Measurements from ENCODE around the gene KCNJ12.
"Not testable (repeated sequence)": the region's sequence is repeated elsewhere in the genome, so short reads cannot be mapped to it uniquely, and the experiment has no call there.

The KCNJ12 gene

GRCh38 chr17:21348926-21349261, 27.3 kb upstream of the KCNJ12 start:
- not testable (repeated sequence) for DNase-seq (ENCODE audit: low read depth in 4 of 4, low spot score in 1 of 4)

DNA sequence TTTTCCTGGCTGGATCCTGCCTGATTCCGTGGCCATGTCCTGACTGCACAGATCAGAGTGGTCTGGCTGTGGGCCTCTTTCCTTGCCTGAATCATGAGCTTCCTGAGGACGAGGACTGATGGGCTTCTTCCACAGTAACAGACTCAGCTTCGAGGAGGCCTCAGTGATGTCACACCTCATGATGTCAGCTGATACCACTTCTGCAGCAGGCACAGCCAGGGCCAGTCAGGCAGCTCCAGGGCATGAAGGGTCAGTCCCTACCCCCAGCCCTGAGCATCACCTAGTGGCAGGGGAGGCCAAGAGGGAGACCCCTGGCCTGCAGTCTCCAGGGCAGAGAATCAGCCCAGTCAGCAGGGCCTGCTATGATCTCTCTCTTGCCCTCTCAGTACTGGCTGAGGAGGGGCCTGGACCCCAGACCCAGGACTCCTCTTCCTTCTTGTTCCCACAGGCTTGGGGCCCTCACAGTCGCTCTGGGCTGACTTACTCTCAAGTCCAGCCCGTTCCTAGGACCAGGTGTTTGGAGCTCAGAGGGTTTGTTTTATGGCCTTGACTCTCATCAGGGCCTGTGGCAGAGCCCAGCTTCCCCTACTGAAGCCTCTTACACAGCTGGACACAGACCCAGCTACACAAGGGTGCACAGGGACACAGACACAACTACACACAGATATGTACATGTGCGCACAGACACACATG, 26.7 kb upstream of the KCNJ12 start:
- not testable (repeated sequence) for DNase-seq (ENCODE audit: low read depth in 4 of 4, low spot score in 1 of 4)

DNA sequence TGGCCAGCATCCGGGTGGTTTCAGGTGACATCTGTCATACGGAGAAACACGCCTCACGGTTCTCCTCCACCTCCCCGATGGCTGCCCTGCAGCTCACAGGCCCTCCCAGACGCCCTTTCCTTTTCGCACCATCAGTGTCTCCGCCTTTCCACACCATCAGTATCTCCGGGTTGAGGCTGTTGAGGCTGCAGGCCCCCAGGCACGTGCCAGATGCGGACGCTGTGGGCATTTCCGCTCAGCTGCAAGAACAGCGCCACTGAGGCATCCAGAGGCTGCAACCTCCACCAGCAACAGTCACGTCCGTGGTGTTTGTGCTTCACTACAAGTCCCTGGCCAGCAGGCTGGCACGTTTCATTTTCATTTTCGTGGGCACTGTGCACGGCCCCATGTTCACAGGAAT, 25.7 kb upstream of the KCNJ12 start:
- DNase-seq (ENCODE audit: low read depth in 4 of 4, low spot score in 1 of 4) = not testable (repeated sequence)

GRCh38 chr17:21351366-21352065, 24.6 kb upstream of the KCNJ12 start:
- no peak for DNase-seq (ENCODE audit: low read depth in 4 of 4, low spot score in 1 of 4)

DNA sequence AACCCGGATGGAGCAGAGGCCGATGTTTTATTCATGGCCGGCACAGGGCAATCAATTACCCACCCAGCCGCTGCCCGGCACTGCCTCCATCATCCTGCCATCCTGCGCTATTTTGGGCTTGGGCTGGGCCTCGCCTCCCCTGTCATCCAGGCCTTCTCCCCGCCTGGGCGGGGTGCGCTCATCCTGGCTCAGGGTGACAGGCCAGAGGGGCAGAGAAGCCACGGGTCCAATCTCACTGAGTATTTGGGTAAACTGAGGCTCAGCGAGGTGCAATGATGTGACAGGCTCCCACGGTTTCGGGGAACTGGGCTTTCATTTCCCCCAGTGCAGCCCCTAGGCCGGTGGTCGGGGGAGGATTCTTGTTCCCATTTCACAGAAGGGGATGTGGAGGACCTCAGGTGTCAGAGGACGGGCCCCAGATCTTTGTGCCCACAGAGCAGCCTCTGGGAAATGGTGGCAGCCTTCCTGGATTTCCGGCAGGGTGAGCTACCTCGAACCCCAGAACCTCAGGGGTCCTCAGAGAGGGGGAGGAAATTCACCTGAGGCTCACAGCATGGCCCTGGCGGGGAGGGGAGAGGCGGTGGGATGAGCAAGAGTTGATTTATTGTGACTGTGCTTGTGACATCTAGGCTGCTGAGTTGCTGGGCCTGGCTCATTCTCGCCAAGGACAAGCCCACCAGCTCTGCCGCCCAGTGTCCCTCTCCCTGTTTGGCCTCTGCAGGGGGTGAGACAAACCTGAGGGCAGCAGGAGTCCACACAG, 23.8 kb upstream of the KCNJ12 start:
- no peak for DNase-seq (ENCODE audit: low read depth in 4 of 4, low spot score in 1 of 4)

DNA sequence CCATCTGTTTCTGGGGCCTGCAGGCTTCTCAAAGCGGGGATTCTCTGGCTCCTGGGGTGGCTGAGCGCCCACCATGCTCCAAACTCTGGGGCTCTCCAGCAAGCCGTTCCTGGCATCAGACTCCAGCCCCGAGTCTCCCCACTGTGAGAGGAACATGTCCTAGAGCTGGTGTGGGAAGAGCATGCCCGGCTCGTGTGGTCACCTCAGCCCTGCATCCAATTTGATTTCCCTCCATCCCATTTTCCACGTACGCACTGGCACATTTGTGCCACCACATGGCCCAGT, 23.2 kb upstream of the KCNJ12 start:
- no peak for DNase-seq (ENCODE audit: low read depth in 4 of 4, low spot score in 1 of 4)

GRCh38 chr17:21353326-21354010, 22.7 kb upstream of the KCNJ12 start:
- no peak for DNase-seq (ENCODE audit: low read depth in 4 of 4, low spot score in 1 of 4)

DNA sequence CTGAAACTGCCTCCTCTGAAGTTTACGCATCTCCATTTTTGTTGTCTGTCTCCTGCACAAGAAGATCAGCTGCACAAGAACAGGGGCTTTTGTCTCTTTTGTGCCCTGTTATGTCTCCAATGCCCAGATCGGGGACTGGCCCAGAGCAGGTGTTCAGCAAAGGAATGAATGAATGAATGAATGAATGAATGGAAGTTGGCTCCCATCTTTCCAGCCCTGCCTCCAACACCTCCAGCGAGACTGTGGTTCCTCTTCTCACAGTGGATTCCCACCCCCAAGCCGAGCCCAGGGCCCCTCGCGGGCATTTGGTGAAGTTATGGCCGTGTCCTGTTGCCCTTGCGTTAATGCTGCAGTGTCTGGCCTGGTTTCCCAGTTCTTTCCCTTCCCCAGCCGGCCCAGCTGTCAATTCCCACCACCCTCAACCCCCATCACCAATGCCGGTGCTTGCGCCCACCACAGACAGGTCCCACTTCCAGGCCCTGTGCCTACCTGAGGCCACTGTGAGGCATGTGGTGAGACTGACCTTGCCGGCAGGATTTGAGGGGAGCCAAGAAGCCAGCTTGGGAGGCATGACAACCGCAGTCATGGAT, 21.3 kb upstream of the KCNJ12 start:
- DNase-seq (ENCODE audit: low read depth in 4 of 4, low spot score in 1 of 4) = no peak

DNA sequence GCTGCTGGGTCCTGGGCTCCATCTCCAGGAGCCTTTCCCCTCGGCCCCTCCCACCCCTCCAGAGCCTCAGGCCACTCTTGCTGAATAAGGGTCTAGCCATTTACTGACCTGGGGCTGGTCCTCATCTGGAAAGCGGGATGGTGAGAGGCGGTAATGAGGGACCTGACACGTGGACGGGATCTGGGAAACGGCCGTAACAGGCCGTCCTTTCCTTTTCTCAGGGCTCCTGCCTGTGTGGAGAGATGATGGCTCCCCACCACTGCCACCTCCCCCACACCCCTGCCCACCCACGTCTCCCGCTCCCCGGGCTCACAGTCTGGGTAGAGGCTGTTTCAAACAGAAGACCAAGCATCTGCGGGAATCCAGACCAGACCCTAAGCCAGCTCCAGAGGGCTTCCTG, 20.6 kb upstream of the KCNJ12 start:
- no peak for DNase-seq (ENCODE audit: low read depth in 4 of 4, low spot score in 1 of 4)

DNA sequence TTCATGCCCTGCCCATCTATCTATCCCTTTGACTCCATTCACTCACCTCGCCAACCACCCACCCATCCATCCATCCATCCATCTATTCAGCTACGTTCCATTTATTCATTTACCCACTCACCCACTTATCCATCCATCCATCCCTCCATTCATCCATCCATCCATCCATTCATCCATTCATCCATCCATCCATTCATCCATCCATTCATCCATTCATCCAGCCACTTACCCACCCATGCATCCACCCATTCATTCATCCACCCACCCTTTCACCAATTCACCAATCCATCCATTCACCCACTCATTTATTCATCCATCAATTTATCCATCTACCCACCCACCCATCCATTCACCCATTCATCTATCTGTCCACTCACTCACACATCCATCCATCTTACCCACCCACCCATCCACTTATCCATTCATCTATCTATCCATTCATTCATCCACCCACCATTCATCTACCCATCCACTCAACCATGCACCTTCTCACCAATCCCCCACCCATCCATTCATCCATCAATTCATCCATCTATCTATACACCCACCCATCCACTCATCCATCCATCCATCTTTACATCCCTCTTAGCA, 19.5 kb upstream of the KCNJ12 start:
- no peak for DNase-seq (ENCODE audit: low read depth in 4 of 4, low spot score in 1 of 4)

GRCh38 chr17:21357281-21357680, 18.9 kb upstream of the KCNJ12 start:
- DNase-seq (ENCODE audit: low read depth in 4 of 4, low spot score in 1 of 4) = no peak

DNA sequence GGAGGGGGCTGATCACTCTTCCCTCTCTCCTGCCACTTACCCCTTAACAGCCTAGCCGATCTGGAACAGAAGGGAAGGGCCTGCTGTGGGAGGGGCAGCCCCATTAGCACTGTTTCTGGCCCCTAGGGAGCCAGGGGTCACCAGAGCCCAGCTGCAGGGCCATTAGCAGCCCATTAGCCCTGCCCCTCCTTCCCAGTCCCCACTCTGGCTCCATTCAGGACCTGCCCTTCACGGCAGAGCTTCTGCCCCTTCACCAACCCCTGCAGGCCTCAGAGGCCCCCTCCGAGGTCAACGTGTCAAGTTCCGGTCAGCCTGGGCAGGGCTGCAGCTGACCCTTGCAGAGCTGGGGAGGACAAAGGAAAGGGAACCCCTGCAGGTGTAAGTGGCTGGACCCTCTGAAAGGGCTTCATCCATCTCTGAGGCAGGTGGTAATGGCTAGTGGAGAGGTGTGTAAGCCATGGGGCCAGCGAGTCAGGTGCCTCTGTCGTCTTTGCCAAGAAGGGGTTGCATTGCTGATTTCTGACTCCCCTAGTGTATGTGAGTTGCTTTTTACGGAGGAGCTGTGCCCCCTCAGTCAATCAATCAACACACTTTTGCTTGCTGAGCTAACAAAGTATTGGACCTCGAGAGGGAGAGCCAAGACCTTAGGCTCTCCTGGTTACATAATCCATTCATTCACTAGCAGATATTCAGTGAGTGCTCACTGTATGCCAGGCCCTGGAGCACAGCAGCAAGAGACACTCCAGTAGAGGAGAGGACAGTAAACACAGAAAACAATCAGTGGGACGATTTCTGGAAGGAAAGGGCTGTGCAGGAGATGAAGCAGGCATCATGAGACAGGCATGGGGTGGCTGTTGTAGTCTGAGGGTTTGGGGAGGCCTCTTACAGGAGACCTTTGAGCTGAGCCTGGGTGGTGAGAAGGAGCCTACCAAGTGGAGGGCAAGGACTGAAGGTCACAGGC, 18.2 kb upstream of the KCNJ12 start:
- DNase-seq (ENCODE audit: low read depth in 4 of 4, low spot score in 1 of 4) = no peak

- DNase-seq (ENCODE audit: low read depth in 4 of 4, low spot score in 1 of 4) = no peak
These were observed 17.3 kb upstream of the KCNJ12 start for GRCh38 chr17:21358682-21359482.

DNA sequence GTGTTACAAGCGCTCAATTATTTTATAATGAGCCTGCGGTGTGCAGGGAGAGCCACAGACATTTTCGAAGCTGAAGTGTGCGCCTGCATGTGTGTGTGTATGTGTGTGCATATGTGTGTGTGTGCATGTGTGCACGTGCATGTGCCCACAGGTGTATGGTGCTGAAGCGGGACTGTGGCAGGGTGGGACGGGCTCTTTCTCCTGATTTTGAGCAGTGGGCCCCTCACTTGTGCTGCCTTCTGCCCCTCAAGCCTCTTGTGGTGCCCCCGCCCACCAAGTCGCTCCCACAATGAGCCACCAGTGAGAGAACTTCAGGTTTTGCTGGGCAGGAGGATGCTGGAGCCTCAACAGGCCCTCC, 16.7 kb upstream of the KCNJ12 start:
- no peak for DNase-seq (ENCODE audit: low read depth in 4 of 4, low spot score in 1 of 4)

DNA sequence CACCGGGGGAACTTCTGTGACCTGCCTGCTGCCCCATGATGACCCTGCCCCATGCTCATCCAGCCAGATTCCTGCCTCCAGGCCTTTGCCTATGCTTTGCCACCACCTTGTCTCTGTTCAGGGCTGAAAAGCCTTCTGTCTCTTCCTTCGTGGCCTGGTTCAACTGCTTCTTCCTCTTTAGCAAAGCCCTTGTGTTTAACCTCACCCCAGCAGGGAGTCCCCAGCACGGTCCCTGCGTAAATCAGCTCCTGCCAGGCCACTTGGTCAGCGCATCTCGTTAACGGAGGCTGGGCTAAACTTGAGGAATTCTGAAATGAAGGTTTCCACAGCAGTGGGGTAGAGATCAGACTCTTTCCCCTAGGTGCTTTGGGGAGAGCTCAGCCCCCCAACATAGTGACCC, 16.1 kb upstream of the KCNJ12 start:
- no peak for DNase-seq (ENCODE audit: low read depth in 4 of 4, low spot score in 1 of 4)

- no peak for DNase-seq (ENCODE audit: low read depth in 4 of 4, low spot score in 1 of 4)
These were observed 14.9 kb upstream of the KCNJ12 start for GRCh38 chr17:21361020-21361809.

- no peak for DNase-seq (ENCODE audit: low read depth in 4 of 4, low spot score in 1 of 4)
These were observed 13.7 kb upstream of the KCNJ12 start for GRCh38 chr17:21362331-21362931.
